Measurements from ENCODE around the gene LRFN2. TPM values are rescaled to one million over a fixed set of nuclear protein-coding genes. Genes with fewer than 3 reads are reported as not detected.

Gene LRFN2
- total and polyA plus RNA-seq, 4 donors, result under 0.01 to 0.01 TPM; not detected in 2

DNA sequence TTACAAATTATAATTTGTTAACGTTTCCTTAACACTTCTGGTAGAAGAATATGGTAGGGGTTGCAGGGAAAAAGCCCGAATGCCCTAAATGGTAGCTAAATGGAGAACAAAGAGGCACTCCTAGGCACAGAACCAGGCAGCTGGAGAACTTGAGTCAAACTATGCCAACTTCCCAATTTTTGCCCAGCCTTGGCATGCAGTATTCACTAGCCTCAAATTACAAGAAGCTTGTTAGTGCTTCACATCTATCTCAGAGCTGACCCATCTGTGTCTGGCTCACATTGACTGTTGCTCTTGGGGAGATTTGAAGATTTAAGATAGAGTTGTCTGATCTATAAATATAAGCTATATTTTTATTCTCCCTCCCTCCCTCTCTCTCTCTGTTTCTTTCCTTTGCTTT lies 19.4 kb upstream of the LRFN2 start:
- Histone ChIP-seq H3K4me1 (ENCODE audit: control insufficient read depth in 4 of 4, insufficient read depth in 4 of 4, low read length in 3 of 4) (no peaks in the 10 kb centered on the region), H3K36me3 (ENCODE audit: control insufficient read depth in 4 of 4, insufficient read depth in 3 of 4, low read depth in 1 of 4, low read length in 3 of 4) (no peaks in the 10 kb centered on the region), H3K4me3 (ENCODE audit: low read depth in 1 of 3, low read length in 3 of 3) (no peak overlapping the region), H3K9ac (ENCODE audit: low read depth in 1 of 2, low read length in 2 of 2) (no peak overlapping the region), H3K27ac (ENCODE audit: low read depth in 1 of 2, low read length in 2 of 2) (no peak overlapping the region), H3K27me3 (ENCODE audit: control insufficient read depth in 4 of 4, insufficient read depth in 4 of 4, low read length in 3 of 4) (peaks cover 0 to 11% (median 2%) of the 10 kb centered on the region in 4 donors), H3K9me3 (ENCODE audit: control insufficient read depth in 4 of 4, low read length in 3 of 4) (no peaks in the 10 kb centered on the region)
- WGBS, result 72% methylated on average over 2 of the region's 2 CpGs
- no peak for DNase-seq (ENCODE audit: low spot score)
- TF ChIP-seq HNF4A (conservative IDR thresholded peaks at IDR 0.05) (no peak), FOXA2 (IDR thresholded peaks at IDR 0.05) (no peak), RXRA (IDR thresholded peaks at IDR 0.05) (no peak), NR2F2 (IDR thresholded peaks at IDR 0.05) (no peak), RAD21 (IDR thresholded peaks at IDR 0.05) (no peak), EGR1 (IDR thresholded peaks at IDR 0.05; ENCODE audit: low read depth in 2 of 2) (no peak), GABPA (IDR thresholded peaks at IDR 0.05 in 1 of 2, conservative IDR thresholded peaks at IDR 0.05 in 1 of 2) (no peak)
- TF ChIP-seq, protein P1, sequence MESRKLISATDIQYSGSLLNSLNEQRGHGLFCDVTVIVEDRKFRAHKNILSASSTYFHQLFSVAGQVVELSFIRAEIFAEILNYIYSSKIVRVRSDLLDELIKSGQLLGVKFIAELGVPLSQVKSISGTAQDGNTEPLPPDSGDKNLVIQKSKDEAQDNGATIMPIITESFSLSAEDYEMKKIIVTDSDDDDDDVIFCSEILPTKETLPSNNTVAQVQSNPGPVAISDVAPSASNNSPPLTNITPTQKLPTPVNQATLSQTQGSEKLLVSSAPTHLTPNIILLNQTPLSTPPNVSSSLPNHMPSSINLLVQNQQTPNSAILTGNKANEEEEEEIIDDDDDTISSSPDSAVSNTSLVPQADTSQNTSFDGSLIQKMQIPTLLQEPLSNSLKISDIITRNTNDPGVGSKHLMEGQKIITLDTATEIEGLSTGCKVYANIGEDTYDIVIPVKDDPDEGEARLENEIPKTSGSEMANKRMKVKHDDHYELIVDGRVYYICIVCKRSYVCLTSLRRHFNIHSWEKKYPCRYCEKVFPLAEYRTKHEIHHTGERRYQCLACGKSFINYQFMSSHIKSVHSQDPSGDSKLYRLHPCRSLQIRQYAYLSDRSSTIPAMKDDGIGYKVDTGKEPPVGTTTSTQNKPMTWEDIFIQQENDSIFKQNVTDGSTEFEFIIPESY (IDR thresholded peaks at IDR 0.05), result no peak

DNA sequence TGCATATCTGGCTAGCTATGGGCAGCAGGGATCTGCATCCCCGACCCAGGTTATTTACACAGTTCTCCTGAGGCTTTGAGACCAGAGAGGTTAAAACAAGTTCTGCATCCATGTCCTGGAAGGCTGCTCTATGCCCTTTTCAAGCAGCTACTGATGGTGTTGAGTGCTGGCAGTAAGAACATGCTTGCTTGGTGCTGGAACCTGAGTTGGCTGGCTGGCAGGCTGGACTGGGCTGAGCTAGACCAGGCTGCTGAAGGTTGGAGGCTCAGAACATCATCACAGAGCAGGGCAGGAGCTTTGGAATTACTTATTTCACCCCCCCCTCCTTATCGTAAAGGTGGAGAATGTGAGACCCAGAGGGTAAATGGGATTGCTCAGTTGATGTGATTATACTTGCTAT lies 16.9 kb upstream of the LRFN2 start:
- Histone ChIP-seq H3K27ac (ENCODE audit: low read depth in 1 of 2, low read length in 2 of 2) (no peak overlapping the region), H3K4me1 (ENCODE audit: control insufficient read depth in 4 of 4, insufficient read depth in 4 of 4, low read length in 3 of 4) (no peaks in the 10 kb centered on the region), H3K36me3 (ENCODE audit: control insufficient read depth in 4 of 4, insufficient read depth in 3 of 4, low read depth in 1 of 4, low read length in 3 of 4) (no peaks in the 10 kb centered on the region), H3K9ac (ENCODE audit: low read depth in 1 of 2, low read length in 2 of 2) (no peak overlapping the region), H3K4me3 (ENCODE audit: low read depth in 1 of 3, low read length in 3 of 3) (no peak overlapping the region), H3K27me3 (ENCODE audit: control insufficient read depth in 4 of 4, insufficient read depth in 4 of 4, low read length in 3 of 4) (peaks cover 0 to 11% (median 2%) of the 10 kb centered on the region in 4 donors), H3K9me3 (ENCODE audit: control insufficient read depth in 4 of 4, low read length in 3 of 4) (no peaks in the 10 kb centered on the region)
- TF ChIP-seq TAF1 (conservative IDR thresholded peaks at IDR 0.05) (no peak), YY1 (IDR thresholded peaks at IDR 0.05) (no peak), JUND (IDR thresholded peaks at IDR 0.05) (no peak), EGR1 (IDR thresholded peaks at IDR 0.05; ENCODE audit: low read depth in 2 of 2) (no peak)
- TF ChIP-seq, protein P2, sequence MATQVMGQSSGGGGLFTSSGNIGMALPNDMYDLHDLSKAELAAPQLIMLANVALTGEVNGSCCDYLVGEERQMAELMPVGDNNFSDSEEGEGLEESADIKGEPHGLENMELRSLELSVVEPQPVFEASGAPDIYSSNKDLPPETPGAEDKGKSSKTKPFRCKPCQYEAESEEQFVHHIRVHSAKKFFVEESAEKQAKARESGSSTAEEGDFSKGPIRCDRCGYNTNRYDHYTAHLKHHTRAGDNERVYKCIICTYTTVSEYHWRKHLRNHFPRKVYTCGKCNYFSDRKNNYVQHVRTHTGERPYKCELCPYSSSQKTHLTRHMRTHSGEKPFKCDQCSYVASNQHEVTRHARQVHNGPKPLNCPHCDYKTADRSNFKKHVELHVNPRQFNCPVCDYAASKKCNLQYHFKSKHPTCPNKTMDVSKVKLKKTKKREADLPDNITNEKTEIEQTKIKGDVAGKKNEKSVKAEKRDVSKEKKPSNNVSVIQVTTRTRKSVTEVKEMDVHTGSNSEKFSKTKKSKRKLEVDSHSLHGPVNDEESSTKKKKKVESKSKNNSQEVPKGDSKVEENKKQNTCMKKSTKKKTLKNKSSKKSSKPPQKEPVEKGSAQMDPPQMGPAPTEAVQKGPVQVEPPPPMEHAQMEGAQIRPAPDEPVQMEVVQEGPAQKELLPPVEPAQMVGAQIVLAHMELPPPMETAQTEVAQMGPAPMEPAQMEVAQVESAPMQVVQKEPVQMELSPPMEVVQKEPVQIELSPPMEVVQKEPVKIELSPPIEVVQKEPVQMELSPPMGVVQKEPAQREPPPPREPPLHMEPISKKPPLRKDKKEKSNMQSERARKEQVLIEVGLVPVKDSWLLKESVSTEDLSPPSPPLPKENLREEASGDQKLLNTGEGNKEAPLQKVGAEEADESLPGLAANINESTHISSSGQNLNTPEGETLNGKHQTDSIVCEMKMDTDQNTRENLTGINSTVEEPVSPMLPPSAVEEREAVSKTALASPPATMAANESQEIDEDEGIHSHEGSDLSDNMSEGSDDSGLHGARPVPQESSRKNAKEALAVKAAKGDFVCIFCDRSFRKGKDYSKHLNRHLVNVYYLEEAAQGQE (IDR thresholded peaks at IDR 0.05), result no peak
- TF ChIP-seq, protein P3, sequence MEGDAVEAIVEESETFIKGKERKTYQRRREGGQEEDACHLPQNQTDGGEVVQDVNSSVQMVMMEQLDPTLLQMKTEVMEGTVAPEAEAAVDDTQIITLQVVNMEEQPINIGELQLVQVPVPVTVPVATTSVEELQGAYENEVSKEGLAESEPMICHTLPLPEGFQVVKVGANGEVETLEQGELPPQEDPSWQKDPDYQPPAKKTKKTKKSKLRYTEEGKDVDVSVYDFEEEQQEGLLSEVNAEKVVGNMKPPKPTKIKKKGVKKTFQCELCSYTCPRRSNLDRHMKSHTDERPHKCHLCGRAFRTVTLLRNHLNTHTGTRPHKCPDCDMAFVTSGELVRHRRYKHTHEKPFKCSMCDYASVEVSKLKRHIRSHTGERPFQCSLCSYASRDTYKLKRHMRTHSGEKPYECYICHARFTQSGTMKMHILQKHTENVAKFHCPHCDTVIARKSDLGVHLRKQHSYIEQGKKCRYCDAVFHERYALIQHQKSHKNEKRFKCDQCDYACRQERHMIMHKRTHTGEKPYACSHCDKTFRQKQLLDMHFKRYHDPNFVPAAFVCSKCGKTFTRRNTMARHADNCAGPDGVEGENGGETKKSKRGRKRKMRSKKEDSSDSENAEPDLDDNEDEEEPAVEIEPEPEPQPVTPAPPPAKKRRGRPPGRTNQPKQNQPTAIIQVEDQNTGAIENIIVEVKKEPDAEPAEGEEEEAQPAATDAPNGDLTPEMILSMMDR (IDR thresholded peaks at IDR 0.05; ENCODE audit: low read depth, low read length, missing input control), result no peak
- DNase-seq (ENCODE audit: low spot score), result no peak
- 68% methylated on average over 2 of the region's 2 CpGs for WGBS
